Measurements from ENCODE around the gene STYXL2. TPM values are rescaled to one million over a fixed set of nuclear protein-coding genes. Genes with fewer than 3 reads are reported as not detected.

Gene STYXL2
- total and polyA plus RNA-seq, 2 of the 8 experiments (the other 6 are each of a cell fraction or from before 2014, with no cell fraction given): 0.09 to 0.22 TPM

GRCh38 chr1:167141963-167142362 is 48.1 kb downstream of the STYXL2 start:
- FAIRE-seq (no peak), DNase-seq (ENCODE audit: low read depth in 1 of 2, low spot score in 2 of 2) (no peak)
- Histone ChIP-seq H2BK120ac (replicated peaks; ENCODE audit: low read depth, low read length) (no peak overlapping the region), H3K23me2 (ENCODE audit: low read depth, low read length) (no peaks in the 10 kb centered on the region), H3K27ac (ENCODE audit: low read depth, low read length) (no peak overlapping the region), H3K79me1 (ENCODE audit: low read depth, low read length) (no peaks in the 10 kb centered on the region), H2AFZ (ENCODE audit: low read length) (no peak overlapping the region), H2BK20ac (ENCODE audit: low read length) (no peak overlapping the region), H4K5ac (ENCODE audit: insufficient read length, low read depth, low read length) (no peak overlapping the region), H3K56ac (replicated peaks; ENCODE audit: insufficient read length, low read depth, low read length) (no peak overlapping the region), H3K18ac (ENCODE audit: extremely low read depth, low read length) (no peak overlapping the region), H3K4ac (replicated peaks; ENCODE audit: insufficient read length, low read depth, low read length) (no peak overlapping the region), H3K9ac (replicated peaks in 1 of 4; ENCODE audit: extremely low read depth in 1 of 4, low read depth in 3 of 4, low read length in 3 of 4) (no peak overlapping the region), H3K4me1 (replicated peaks in 1 of 4; ENCODE audit: control insufficient read depth in 3 of 4, insufficient read depth in 4 of 4, low read length in 3 of 4) (peaks cover 0 to 13% (median 4%) of the 10 kb centered on the region in 4 experiments; a peak in 4 of 7 replicates), H3K4me3 (ENCODE audit: extremely low read depth in 1 of 4, insufficient read depth in 2 of 4, low read depth in 3 of 4, low read length in 4 of 4) (no peak overlapping the region), H3K4me2 (ENCODE audit: insufficient read depth in 1 of 2, low read depth in 2 of 2, low read length in 2 of 2) (no peak overlapping the region), H3K36me3 (ENCODE audit: control insufficient read depth in 2 of 4, insufficient read depth in 4 of 4, low read length in 3 of 4) (no peaks in the 10 kb centered on the region), H2BK12ac (ENCODE audit: low read depth, low read length) (no peak overlapping the region), H3K14ac (ENCODE audit: insufficient read length) (no peak overlapping the region), H3K23ac (ENCODE audit: insufficient read length) (no peak overlapping the region), H2BK5ac (ENCODE audit: low read depth, low read length) (no peak overlapping the region), H2AK5ac (ENCODE audit: low read depth, low read length) (no peak overlapping the region), H4K20me1 (replicated peaks in 1 of 2; ENCODE audit: control insufficient read depth in 1 of 2, insufficient read depth in 2 of 2, low read length in 2 of 2) (no peaks in the 10 kb centered on the region), H4K91ac (replicated peaks; ENCODE audit: insufficient read length, low read length) (no peak overlapping the region), H3K27me3 (replicated peaks in 1 of 4; ENCODE audit: control insufficient read depth in 3 of 4, extremely low read depth in 1 of 4, insufficient read depth in 3 of 4, low read length in 3 of 4) (no peaks in the 10 kb centered on the region), H3K9me3 (ENCODE audit: insufficient read depth in 2 of 2, low read depth in 1 of 2, low read length in 1 of 2) (0 out of 4 replicates have a peak, but pooled peaks cover 0 to 2% of the 10 kb centered on the region in 2 experiments), H2BK15ac (ENCODE audit: low read length) (no peak overlapping the region), H4K8ac (ENCODE audit: extremely low read depth, insufficient read depth, low read length) (no peak overlapping the region), H3K79me2 (ENCODE audit: control insufficient read depth in 1 of 2, insufficient read depth in 2 of 2, low read length in 2 of 2) (no peaks in the 10 kb centered on the region)
- ChIA-PET POLR2A (ENCODE audit: partially characterized antibody) (no interaction called here), CTCF (ENCODE audit: partially characterized antibody) (no interaction called here)
- WGBS, 2 experiments (ENCODE audit: extremely low coverage in 1 of 2, insufficient coverage in 1 of 2, insufficient read length in 1 of 2, insufficient replicate concordance in 2 of 2, low coverage in 1 of 2, low lambda C conversion rate in 2 of 2, missing lambda C conversion rate in 1 of 2): 91% methylated on average over 3 of the region's 3 CpGs; no CpG with 5 or more reads in 1 of the 2 experiments
- TF ChIP-seq ATF2 (IDR thresholded peaks at IDR 0.05; ENCODE audit: low read length): no peak
- TF ChIP-seq GABPA (IDR thresholded peaks at IDR 0.05; ENCODE audit: borderline replicate concordance, insufficient read depth, low read length): no peak
- TF ChIP-seq FOSL1 (IDR thresholded peaks at IDR 0.05; ENCODE audit: insufficient read depth, low read depth, low read length): no peak
- no peak for TF ChIP-seq TCF12 (IDR thresholded peaks at IDR 0.05; ENCODE audit: low read depth, low read length)
- no peak for TF ChIP-seq CEBPB (IDR thresholded peaks at IDR 0.05; ENCODE audit: low read depth, low read length)
- no peak for TF ChIP-seq SUZ12 (IDR thresholded peaks at IDR 0.05; ENCODE audit: low read length)
- no peak for TF ChIP-seq YY1 (IDR thresholded peaks at IDR 0.05; ENCODE audit: low read depth, low read length)
- no peak for TF ChIP-seq CREB1 (IDR thresholded peaks at IDR 0.05)
- no peak for TF ChIP-seq EGR1 (IDR thresholded peaks at IDR 0.05; ENCODE audit: borderline replicate concordance, low read depth, low read length)
- no peak for TF ChIP-seq SRF (IDR thresholded peaks at IDR 0.05; ENCODE audit: low read depth, low read length)
- TF ChIP-seq JUND (IDR thresholded peaks at IDR 0.05; ENCODE audit: low read length): no peak
- TF ChIP-seq SP1 (IDR thresholded peaks at IDR 0.05; ENCODE audit: low read depth, low read length): no peak
- TF ChIP-seq CBX5 (IDR thresholded peaks at IDR 0.05; ENCODE audit: low read depth, low read length): no peak
- no peak for TF ChIP-seq POLR2A (IDR thresholded peaks at IDR 0.05; ENCODE audit: control extremely low read depth in 1 of 2, low read depth in 2 of 2, low read length in 2 of 2)
